Measurements from ENCODE around the gene HS1BP3.

DNA sequence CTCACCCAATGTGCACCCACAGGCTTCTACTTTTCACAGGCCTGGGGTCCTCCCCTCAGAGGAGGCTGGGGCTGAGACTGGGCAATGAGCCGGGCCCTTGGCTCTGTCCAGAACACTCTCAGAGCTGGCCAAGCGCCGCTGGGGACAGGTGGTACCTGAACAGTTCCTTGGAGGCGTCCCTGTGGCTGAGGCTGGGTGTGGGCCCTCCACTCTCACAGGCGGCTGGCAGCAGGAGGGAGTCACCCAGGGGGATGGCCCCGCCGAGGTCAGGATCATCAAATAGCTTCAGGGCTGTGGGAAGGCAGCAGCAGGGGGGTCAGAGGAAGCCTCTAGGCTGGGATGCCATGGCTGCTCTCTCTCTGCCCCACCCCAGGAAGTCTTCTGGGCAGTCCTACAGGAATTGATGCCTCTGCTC, 27.1 kb downstream of the HS1BP3 start:
- TF ChIP-seq USF1 (IDR thresholded peaks at IDR 0.05) (no peak), TEAD4 (IDR thresholded peaks at IDR 0.05) (no peak), NFIC (IDR thresholded peaks at IDR 0.05) (no peak), FOXM1 (IDR thresholded peaks at IDR 0.05; ENCODE audit: borderline replicate concordance, low read depth) (no peak), EP300 (IDR thresholded peaks at IDR 0.05; ENCODE audit: borderline replicate concordance) (no peak), YY1 (IDR thresholded peaks at IDR 0.05; ENCODE audit: low read depth) (no peak), RAD21 (IDR thresholded peaks at IDR 0.05; ENCODE audit: low read depth) (no peak)
